Spleen (tissue), 11 donors: ENCODE data around the gene COG7. TPM values are rescaled to one million over a fixed set of nuclear protein-coding genes. Genes with fewer than 3 reads are reported as not detected.
A peak's percentile ranks its signal among the peaks of the same experiment; 100 is the strongest.
"Not testable (repeated sequence)": the region's sequence is repeated elsewhere in the genome, so short reads cannot be mapped to it uniquely, and the experiment has no call there.

Experiments used
- DNase-seq: peaks from one replicate; pipeline ENCODE4 v3.0.0-alpha.2; 2020
- H3K27ac ChIP-seq, 8 donors: fragments of 200-600 bp; sonication (generic) in 7 of 8; 1 replicate in 4 of 8; 2 replicates in 4 of 8; pipeline versions ENCODE4 v1.5.0 to v1.8.0; 2016 to 2021; ENCODE audit warnings: inconsistent platforms in 4 of 8, mild to moderate bottlenecking in 4 of 8, moderate library complexity in 1 of 8
- H3K27me3 ChIP-seq, 7 donors: fragments of 200-600 bp; sonication (generic) in 6 of 7; replicated peaks in 1 of 7; 1 replicate in 4 of 7; 2 replicates in 3 of 7; pipeline versions ENCODE4 v1.5.0 to v1.8.0; 2016 to 2021; ENCODE audit warnings: inconsistent platforms in 3 of 7, mild to moderate bottlenecking in 1 of 7
- H3K36me3 ChIP-seq, 6 donors: fragments of 200-600 bp; sonication (generic) in 5 of 6; 1 replicate in 4 of 6; 2 replicates in 2 of 6; pipeline versions ENCODE4 v1.5.0 to v1.8.0; 2016 to 2021; ENCODE audit warnings: inconsistent platforms in 2 of 6
- H3K4me1 ChIP-seq, 6 donors: fragments of 200-600 bp; sonication (generic) in 5 of 6; 1 replicate in 3 of 6; 2 replicates in 3 of 6; pipeline versions ENCODE4 v1.5.0 to v1.8.0; 2016 to 2021; ENCODE audit warnings: inconsistent platforms in 3 of 6
- H3K4me3 ChIP-seq, 8 donors: fragments of 200-600 bp; sonication (generic) in 7 of 8; 1 replicate in 4 of 8; 2 replicates in 4 of 8; pipeline versions ENCODE4 v1.5.0 to v1.8.0; 2016 to 2021; ENCODE audit warnings: inconsistent platforms in 4 of 8, mild to moderate bottlenecking in 4 of 8, moderate library complexity in 2 of 8
- H3K9me3 ChIP-seq, 8 donors: fragments of 200-600 bp; sonication (generic) in 7 of 8; 1 replicate in 4 of 8; 2 replicates in 4 of 8; pipeline versions ENCODE4 v1.5.0 to v1.8.0; 2016 to 2021; ENCODE audit warnings: inconsistent platforms in 4 of 8
- CTCF ChIP-seq, 11 experiments: fragments of 200-600 bp in 7 of 11; fragments of 450-650 bp in 4 of 11; sonication (generic) in 4 of 11; IDR thresholded peaks in 8 of 11; conservative IDR thresholded peaks in 3 of 11; 1 replicate in 7 of 11; 2 replicates in 4 of 11; pipeline versions ENCODE4 v1.4.0 to v1.8.0; 2016 to 2021; ENCODE audit warnings: antibody characterized with exemption in 11 of 11, inconsistent platforms in 4 of 11, mild to moderate bottlenecking in 1 of 11
- POLR2A ChIP-seq, 3 donors: fragments of 450-650 bp; IDR thresholded peaks; one replicate each; pipeline ENCODE4 v1.5.1; 2017; ENCODE audit warnings: antibody characterized with exemption in 3 of 3, mild to moderate bottlenecking in 1 of 3
- POLR2AphosphoS5 ChIP-seq, 3 donors: sonication (generic); formaldehyde crosslinking; IDR thresholded peaks; one replicate each; pipeline ENCODE4 v1.5.1; 2017; ENCODE audit warnings: antibody characterized with exemption in 3 of 3
- WGBS, 5 donors: extraction: QIAGEN DNeasy Blood & Tissue Kit in 3 of 5; methylation state at CpG; one replicate each; pipeline versions ENCODE4 v1.1.5 to v1.1.7; 2013 to 2018; 5-methylcytosine and 5-hydroxymethylcytosine counted together
- intact Hi-C: fragments of 100-400 bp; cut with DNase I; formaldehyde crosslinking; loops from one replicate; pipeline ENCODE4 v1.15.0; 2023; ENCODE audit warnings: low total_unique reads
- polyA plus RNA-seq, 3 donors: library from polyadenylated mRNA; stranded (reverse); fragments of 200-250 nt; gene quantifications; one replicate each; pipeline ENCODE4 v1.2.1, GENCODE V29; 2013
- total RNA-seq, 7 donors: library from RNA; depleted of rRNA in 3 of 7; stranded (reverse); fragments of >200 nt in 3 of 7; fragmentation: NEBNext Ultra II Directional in 4 of 7; extraction: Animal tissue kit (Norgen Biotek cat#: 25700) in 4 of 7; gene quantifications; one replicate each; pipeline versions ENCODE4 v1.1.0 to v1.2.1, GENCODE V29; 2016 to 2021
- donor health status: healthy with polysubstance abuse.
- donor health status: DM: no; HTN: no; CAD: no; lungs with moderate emphysema.
- donor health status: DM: no; HTN: no; CAD: no.
- donor health status: Bipolar disorder and iron deficiency.
- donor health status: healthy.
- donor health status: DM: no; HTN: no; CAD: no.
- donor health status: DM: yes; HTN: yes; CAD: no.

COG7 gene
- total and polyA plus RNA-seq, 10 donors: 9.6 to 25.5 (median 18.8) TPM

GRCh38 chr16:23382279-23382678 is 70.7 kb downstream of the COG7 start:
- WGBS, 5 donors: 81 to 91% (median 82%) methylated on average over 5 to 6 of the region's 6 CpGs
- no peaks in the 10 kb centered on the region for H3K27me3 ChIP-seq
- no peaks in the 10 kb centered on the region for H3K9me3 ChIP-seq
- H3K4me1 ChIP-seq: no peaks in the 10 kb centered on the region
- DNase-seq: no peak
- TF ChIP-seq POLR2AphosphoS5 (IDR thresholded peaks at IDR 0.05) (no peak), CTCF (IDR thresholded peaks at IDR 0.05 in 8 of 11, conservative IDR thresholded peaks at IDR 0.05 in 3 of 11) (no peak), POLR2A (IDR thresholded peaks at IDR 0.05) (no peak)
- H3K4me3 ChIP-seq: no peak overlapping the region
- intact Hi-C loops: no loop called here
- no peak overlapping the region for H3K27ac ChIP-seq
- peaks cover 0 to 10% (median 0%) of the 10 kb centered on the region in 6 donors for H3K36me3 ChIP-seq

- H3K27me3 ChIP-seq, H3K36me3 ChIP-seq, H3K4me1 ChIP-seq, DNase-seq, H3K4me3 ChIP-seq, H3K9me3 ChIP-seq, H3K27ac ChIP-seq, intact Hi-C loops: not testable (repeated sequence)
- WGBS, 5 donors: 86 to 92% (median 89%) methylated on average over 9 of the region's 9 CpGs
These were observed 71.3 kb downstream of the COG7 start for GRCh38 chr16:23381702-23382101.

- H3K4me3 ChIP-seq: no peak overlapping the region
- WGBS, 5 donors: 82 to 99% (median 92%) methylated on average over 2 to 20 of the region's 20 CpGs
- H3K27ac ChIP-seq: no peak overlapping the region
- H3K27me3 ChIP-seq: no peaks in the 10 kb centered on the region
- DNase-seq: peak; percentile 69
- peaks cover 0 to 6% (median 0%) of the 10 kb centered on the region in 6 donors for H3K36me3 ChIP-seq
- intact Hi-C loops: no loop called here
- TF ChIP-seq POLR2A (IDR thresholded peaks at IDR 0.05): no peak
- no peak for TF ChIP-seq CTCF (IDR thresholded peaks at IDR 0.05 in 8 of 11, conservative IDR thresholded peaks at IDR 0.05 in 3 of 11)
- no peak for TF ChIP-seq POLR2AphosphoS5 (IDR thresholded peaks at IDR 0.05)
- H3K4me1 ChIP-seq: no peaks in the 10 kb centered on the region
- H3K9me3 ChIP-seq: no peaks in the 10 kb centered on the region
These were observed 72.5 kb downstream of the COG7 start for GRCh38 chr16:23380501-23380951.

GRCh38 chr16:23379707-23380106 is 73.3 kb downstream of the COG7 start:
- Histone ChIP-seq H3K4me3 (no peak overlapping the region), H3K9me3 (no peaks in the 10 kb centered on the region), H3K27ac (no peak overlapping the region), H3K27me3 (peaks cover 0 to 3% (median 0%) of the 10 kb centered on the region in 7 donors), H3K36me3 (peaks cover 0 to 1% (median 0%) of the 10 kb centered on the region in 6 donors), H3K4me1 (no peaks in the 10 kb centered on the region)
- 77 to 90% (median 82%) methylated on average over 10 of the region's 10 CpGs for WGBS, 5 donors
- intact Hi-C loops: no loop called here
- TF ChIP-seq POLR2A (IDR thresholded peaks at IDR 0.05) (no peak), POLR2AphosphoS5 (IDR thresholded peaks at IDR 0.05) (no peak), CTCF (IDR thresholded peaks at IDR 0.05 in 8 of 11, conservative IDR thresholded peaks at IDR 0.05 in 3 of 11) (no peak)
- DNase-seq: peak; percentile 58

- WGBS, 5 donors: 88 to 96% (median 93%) methylated on average over 5 of the region's 5 CpGs
- Histone ChIP-seq H3K4me1 (no peaks in the 10 kb centered on the region), H3K9me3 (no peaks in the 10 kb centered on the region), H3K27me3 (peaks cover 0 to 4% (median 0%) of the 10 kb centered on the region in 7 donors), H3K36me3 (no peaks in the 10 kb centered on the region), H3K4me3 (no peak overlapping the region), H3K27ac (no peak overlapping the region)
- TF ChIP-seq POLR2AphosphoS5 (IDR thresholded peaks at IDR 0.05): no peak
- no peak for TF ChIP-seq POLR2A (IDR thresholded peaks at IDR 0.05)
- no peak for TF ChIP-seq CTCF (IDR thresholded peaks at IDR 0.05 in 8 of 11, conservative IDR thresholded peaks at IDR 0.05 in 3 of 11)
- intact Hi-C loops: no loop called here
- DNase-seq: no peak
These were observed 74.1 kb downstream of the COG7 start for GRCh38 chr16:23378921-23379320.
